Psoas muscle (tissue), 8 donors: ENCODE results near the gene CELF1. TPM values are rescaled to one million over a fixed set of nuclear protein-coding genes. Genes with fewer than 3 reads are reported as not detected.

Source experiments
- ATAC-seq, 4 donors: fragments of 200-7000 bp; cut with Tn5 transposase; one replicate each; pipeline ENCODE4 v1.9.1; 2020; ENCODE audit warnings: moderate library complexity in 3 of 4, mild to moderate bottlenecking in 2 of 4
- DNase-seq, 2 donors: peaks; one replicate each; pipeline ENCODE4 v3.0.0-alpha.2; 2020
- H3K27ac ChIP-seq: fragments of 200-600 bp; one replicate; pipeline ENCODE4 v1.8.0; 2022
- H3K27me3 ChIP-seq, 3 donors: fragments of 200-600 bp in 1 of 3; one replicate each; pipeline versions ENCODE4 v1.6.1 to v1.8.0; 2013 to 2022; ENCODE audit warnings: low read length in 2 of 3, mild to moderate bottlenecking in 2 of 3, moderate library complexity in 1 of 3; ENCODE audit not compliant: insufficient read depth in 3 of 3
- H3K36me3 ChIP-seq, 2 donors: fragments of 200-600 bp in 1 of 2; one replicate each; pipeline versions ENCODE4 v1.6.1 to v1.8.0; 2013 to 2022; ENCODE audit warnings: low read depth in 1 of 2, mild to moderate bottlenecking in 1 of 2, moderate library complexity in 1 of 2; ENCODE audit not compliant: insufficient read depth in 1 of 2
- H3K4me1 ChIP-seq: fragments of 200-600 bp; one replicate; pipeline ENCODE4 v1.8.0; 2022
- H3K4me3 ChIP-seq: fragments of 200-600 bp; one replicate; pipeline ENCODE4 v1.8.0; 2022; ENCODE audit warnings: mild to moderate bottlenecking
- H3K9me3 ChIP-seq: fragments of 200-600 bp; one replicate; pipeline ENCODE4 v1.8.0; 2022
- WGBS, 3 donors: extraction: QIAGEN DNeasy Blood & Tissue Kit; methylation state at CpG; one replicate each; pipeline versions ENCODE4 v1.1.6 to v1.1.7; 2013; 5-methylcytosine and 5-hydroxymethylcytosine counted together
- intact Hi-C, 2 donors: fragments of 100-400 bp; cut with DNase I; formaldehyde crosslinking; loops; one replicate each; pipeline versions ENCODE4 v1.11.0 to v1.14.2; 2022
- polyA plus RNA-seq, 3 donors: library from polyadenylated mRNA; stranded (reverse); fragments of 200-250 nt; gene quantifications; one replicate each; pipeline ENCODE4 v1.2.3, GENCODE V29; 2013
- total RNA-seq, 4 donors: library from RNA; stranded (reverse); fragmentation: NEBNext Ultra II Directional in 2 of 4; extraction: Animal tissue kit (Norgen Biotek cat#: 25700) in 2 of 4; gene quantifications; one replicate each; pipeline versions ENCODE4 v1.2.1 to v1.2.4, GENCODE V29; 2021 to 2023
- TF ChIP-seq, protein P1 (sequence below): fragments of 200-600 bp; IDR thresholded peaks from one replicate; pipeline ENCODE4 v1.8.0; 2022; ENCODE audit warnings: antibody characterized with exemption
- donor health status: healthy with polysubstance abuse.
- donor health status: DM: no; HTN: no; CAD: no; lungs with moderate emphysema.
- donor health status: Bipolar disorder and iron deficiency.
- donor health status: healthy.
- donor health status: DM: yes; HTN: yes; CAD: no.
- donor health status: DM: no; HTN: no; CAD: no.
- donor health status: DM: no; HTN: no; CAD: no.
- donor health status: DM: yes; HTN: yes; CAD: no.

Gene CELF1
- total and polyA plus RNA-seq, 7 donors = 40.1 to 193 (median 112) TPM

DNA sequence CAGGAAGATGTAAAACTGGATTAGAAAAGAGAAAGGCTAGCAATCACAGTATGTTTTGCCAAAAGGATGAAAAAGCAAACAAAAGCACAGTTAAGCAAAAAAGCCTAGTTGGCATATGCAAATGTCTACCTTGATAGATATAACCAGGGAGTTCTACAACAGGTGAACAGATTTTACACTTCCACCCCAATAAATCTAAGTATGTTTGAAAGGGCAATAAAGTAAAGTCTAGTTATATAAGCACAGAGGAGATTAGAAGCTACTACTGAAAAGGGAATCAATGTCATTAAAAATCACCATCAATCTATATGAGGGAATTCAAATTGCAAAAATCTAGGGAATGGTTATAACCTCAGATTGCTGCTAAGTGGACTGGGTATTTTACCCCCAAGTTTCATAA lies 49.7 kb downstream of the CELF1 start:
- Histone ChIP-seq H3K9me3 (no peaks in the 10 kb centered on the region), H3K27ac (peak overlapping the region; percentile 51), H3K27me3 (no peaks in the 10 kb centered on the region), H3K4me3 (no peak overlapping the region), H3K36me3 (peaks cover 5 to 9% of the 10 kb centered on the region in 2 donors), H3K4me1 (peaks cover 62% of the 10 kb centered on the region)
- DNase-seq = no peak
- intact Hi-C loops = no loop called here
- TF ChIP-seq, protein P1, sequence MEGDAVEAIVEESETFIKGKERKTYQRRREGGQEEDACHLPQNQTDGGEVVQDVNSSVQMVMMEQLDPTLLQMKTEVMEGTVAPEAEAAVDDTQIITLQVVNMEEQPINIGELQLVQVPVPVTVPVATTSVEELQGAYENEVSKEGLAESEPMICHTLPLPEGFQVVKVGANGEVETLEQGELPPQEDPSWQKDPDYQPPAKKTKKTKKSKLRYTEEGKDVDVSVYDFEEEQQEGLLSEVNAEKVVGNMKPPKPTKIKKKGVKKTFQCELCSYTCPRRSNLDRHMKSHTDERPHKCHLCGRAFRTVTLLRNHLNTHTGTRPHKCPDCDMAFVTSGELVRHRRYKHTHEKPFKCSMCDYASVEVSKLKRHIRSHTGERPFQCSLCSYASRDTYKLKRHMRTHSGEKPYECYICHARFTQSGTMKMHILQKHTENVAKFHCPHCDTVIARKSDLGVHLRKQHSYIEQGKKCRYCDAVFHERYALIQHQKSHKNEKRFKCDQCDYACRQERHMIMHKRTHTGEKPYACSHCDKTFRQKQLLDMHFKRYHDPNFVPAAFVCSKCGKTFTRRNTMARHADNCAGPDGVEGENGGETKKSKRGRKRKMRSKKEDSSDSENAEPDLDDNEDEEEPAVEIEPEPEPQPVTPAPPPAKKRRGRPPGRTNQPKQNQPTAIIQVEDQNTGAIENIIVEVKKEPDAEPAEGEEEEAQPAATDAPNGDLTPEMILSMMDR = no peak
- no peak for ATAC-seq

DNA sequence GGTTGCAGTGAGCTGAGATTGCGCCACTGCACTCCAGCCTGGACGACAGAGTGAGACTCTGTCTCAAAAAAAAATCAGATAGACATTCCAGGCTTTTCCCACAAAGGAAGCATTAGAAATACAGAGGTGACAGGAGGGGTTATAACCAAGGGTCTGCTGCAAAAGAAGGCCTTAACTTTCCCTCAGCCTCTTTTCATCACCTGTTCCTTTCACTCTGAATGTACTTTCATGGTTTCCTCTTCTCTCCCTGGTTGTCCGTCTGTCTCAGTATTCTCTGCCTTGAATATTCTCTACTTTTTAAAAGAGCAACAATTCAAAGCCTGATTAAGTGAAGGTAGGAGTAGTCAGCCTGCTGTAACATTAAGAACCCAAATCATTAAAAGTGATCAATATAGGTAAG lies 50.2 kb downstream of the CELF1 start:
- H3K36me3 ChIP-seq = peaks cover 5 to 12% of the 10 kb centered on the region in 2 donors
- peaks cover 62% of the 10 kb centered on the region for H3K4me1 ChIP-seq
- no peaks in the 10 kb centered on the region for H3K27me3 ChIP-seq
- peak overlapping the region; percentile 51 for H3K27ac ChIP-seq
- ATAC-seq (no peak), DNase-seq (no peak)
- no peak overlapping the region for H3K4me3 ChIP-seq
- WGBS, 3 donors = 59 to 77% (median 59%) methylated on average over 3 of the region's 3 CpGs
- no peaks in the 10 kb centered on the region for H3K9me3 ChIP-seq
- intact Hi-C loops = no loop called here
- TF ChIP-seq, protein P1 = no peak

DNA sequence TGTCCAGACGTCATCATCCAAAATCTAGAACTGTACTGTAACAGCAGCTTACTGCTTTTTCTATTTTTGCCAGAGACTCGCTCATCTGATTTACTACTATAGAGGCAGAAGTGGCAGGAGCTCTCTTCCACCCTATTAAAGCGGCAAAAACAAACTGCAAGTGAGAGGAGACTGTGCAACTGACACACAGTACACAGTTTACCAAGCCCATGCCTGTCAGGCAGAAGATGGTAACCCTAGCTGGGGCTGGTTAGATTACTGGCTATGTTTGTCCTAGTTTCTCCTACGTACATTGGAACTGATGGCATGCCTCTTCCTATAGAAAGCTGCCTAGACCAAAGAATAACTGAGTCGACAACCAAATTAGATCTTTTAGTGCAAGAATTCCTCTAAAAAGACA lies 51.8 kb downstream of the CELF1 start:
- peaks cover 5 to 17% of the 10 kb centered on the region in 2 donors for H3K36me3 ChIP-seq
- DNase-seq (no peak), ATAC-seq (peak; percentile 67 to 79 (median 74))
- H3K9me3 ChIP-seq = no peaks in the 10 kb centered on the region
- intact Hi-C loops = no loop called here
- H3K4me3 ChIP-seq = no peak overlapping the region
- no peaks in the 10 kb centered on the region for H3K27me3 ChIP-seq
- peaks cover 62% of the 10 kb centered on the region for H3K4me1 ChIP-seq
- TF ChIP-seq, protein P1 = no peak
- WGBS, 3 donors = 39 to 82% (median 46%) methylated on average over 5 of the region's 5 CpGs
- peak overlapping the region; percentile 61 for H3K27ac ChIP-seq

DNA sequence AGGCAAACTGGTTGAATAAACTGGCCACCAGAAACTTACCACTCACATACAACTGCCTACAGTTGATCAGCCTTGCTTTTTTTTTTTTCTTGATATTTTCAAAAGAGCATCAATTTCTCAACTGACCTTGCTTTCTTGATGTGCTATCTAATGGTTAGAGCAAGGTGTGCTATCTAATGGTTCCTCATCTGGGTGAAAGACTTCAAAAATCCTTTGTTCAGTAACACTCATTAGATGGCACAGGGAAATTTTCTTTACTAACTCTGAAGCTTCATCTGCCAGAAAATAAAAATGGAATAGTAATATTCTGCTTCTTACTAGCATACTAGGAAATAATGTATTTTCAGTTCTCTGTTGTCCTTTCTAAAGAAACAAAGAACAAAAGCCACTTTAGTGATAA lies 52.8 kb downstream of the CELF1 start:
- H3K4me1 ChIP-seq = peaks cover 69% of the 10 kb centered on the region
- intact Hi-C loops = no loop called here
- no peaks in the 10 kb centered on the region for H3K9me3 ChIP-seq
- DNase-seq (no peak), ATAC-seq (no peak)
- TF ChIP-seq, protein P1 = no peak
- H3K4me3 ChIP-seq = no peak overlapping the region
- H3K27ac ChIP-seq = peak overlapping the region; percentile 61
- peaks cover 5 to 21% of the 10 kb centered on the region in 2 donors for H3K36me3 ChIP-seq
- H3K27me3 ChIP-seq = no peaks in the 10 kb centered on the region

DNA sequence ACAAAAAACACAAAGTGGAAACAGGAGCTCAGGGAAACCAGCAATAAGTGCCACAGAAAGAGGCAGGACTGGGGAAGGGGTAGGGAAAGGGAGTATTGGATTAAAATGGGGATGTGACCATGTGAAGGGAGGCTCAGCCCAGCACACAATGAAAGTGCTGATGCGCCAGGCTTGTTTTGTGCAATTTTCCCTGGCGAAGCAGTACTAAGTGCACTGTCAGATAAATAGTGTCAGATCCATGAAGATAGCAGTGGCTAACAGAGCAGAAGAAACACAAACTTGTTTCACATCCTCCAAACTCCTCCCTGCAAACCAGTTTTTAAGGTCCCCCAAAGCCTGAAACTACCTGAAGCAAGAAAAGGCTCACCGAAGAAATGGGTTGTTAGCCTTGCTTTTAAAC lies 53.3 kb downstream of the CELF1 start:
- TF ChIP-seq, protein P1 = no peak
- peak in 1 of 4 donors; percentile 14 for ATAC-seq
- Histone ChIP-seq H3K4me3 (no peak overlapping the region), H3K4me1 (peaks cover 73% of the 10 kb centered on the region), H3K36me3 (peaks cover 9 to 25% of the 10 kb centered on the region in 2 donors), H3K27ac (peak overlapping the region; percentile 61), H3K9me3 (no peaks in the 10 kb centered on the region), H3K27me3 (no peaks in the 10 kb centered on the region)
- WGBS, 3 donors = 88 to 91% (median 91%) methylated on average over 3 of the region's 3 CpGs
- DNase-seq = no peak
- intact Hi-C loops = no loop called here
